Measurements from ENCODE around the gene ZNF91.
"Not testable (repeated sequence)": the region's sequence is repeated elsewhere in the genome, so short reads cannot be mapped to it uniquely, and the experiment has no call there.

ZNF91 gene

DNA sequence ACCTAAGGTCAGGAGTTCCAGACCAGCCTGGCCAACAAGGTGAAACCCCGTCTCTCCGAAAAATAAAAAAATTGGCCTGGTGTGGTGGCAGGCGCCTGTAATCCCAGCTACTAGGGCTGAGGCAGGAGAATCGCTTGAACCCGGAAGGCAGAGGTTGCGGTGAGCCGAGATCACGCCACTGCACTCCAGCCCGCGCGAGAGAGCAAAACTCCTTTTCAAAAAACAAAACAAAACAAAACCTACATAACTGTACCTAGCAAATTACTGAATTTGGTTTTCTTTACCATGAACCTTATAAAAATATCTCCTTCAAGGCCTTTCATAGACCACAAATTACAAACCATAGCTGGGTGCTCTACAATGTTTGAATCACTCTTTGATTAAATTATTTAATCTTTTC lies 760 bp downstream of the ZNF91 start:
- no peak for DNase-seq

DNA sequence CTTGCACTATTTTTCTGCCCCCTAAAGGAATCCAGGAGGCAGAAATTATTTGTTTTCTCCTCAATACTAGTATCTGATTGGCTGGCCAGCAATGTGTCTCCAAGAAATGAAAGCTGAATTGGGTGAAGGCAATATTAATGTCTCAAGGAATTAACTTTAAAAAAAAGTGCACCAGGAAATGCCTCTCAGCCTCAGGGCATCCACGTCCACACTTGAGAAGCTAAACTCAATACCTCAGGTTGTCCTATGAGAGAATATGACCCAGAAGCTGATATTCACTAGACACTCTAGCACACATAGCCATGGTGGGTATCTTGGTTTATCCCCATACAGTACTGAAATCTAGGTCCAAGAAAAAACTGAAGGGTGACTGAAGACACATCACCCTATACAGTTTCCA lies 2.1 kb downstream of the ZNF91 start:
- DNase-seq = no peak

DNA sequence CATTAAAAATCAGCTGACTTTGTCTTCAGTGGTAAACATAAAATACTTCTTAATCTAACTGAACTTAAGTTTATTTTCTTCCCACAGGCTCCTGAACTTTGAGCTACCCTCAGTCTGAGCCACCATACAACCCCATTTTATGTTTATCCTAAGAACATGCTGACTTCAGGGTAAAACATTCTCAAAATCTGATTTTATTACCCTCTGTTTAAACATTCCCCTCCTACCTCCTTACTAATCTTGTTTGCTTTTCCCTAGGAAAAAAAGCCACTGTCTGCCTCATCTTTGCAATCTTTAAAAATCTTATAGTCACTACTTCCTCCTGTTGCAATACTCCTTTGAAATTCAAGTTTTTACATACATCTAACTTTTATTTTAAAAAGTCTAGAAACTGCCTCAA lies 4.0 kb downstream of the ZNF91 start:
- DNase-seq = no peak

DNA sequence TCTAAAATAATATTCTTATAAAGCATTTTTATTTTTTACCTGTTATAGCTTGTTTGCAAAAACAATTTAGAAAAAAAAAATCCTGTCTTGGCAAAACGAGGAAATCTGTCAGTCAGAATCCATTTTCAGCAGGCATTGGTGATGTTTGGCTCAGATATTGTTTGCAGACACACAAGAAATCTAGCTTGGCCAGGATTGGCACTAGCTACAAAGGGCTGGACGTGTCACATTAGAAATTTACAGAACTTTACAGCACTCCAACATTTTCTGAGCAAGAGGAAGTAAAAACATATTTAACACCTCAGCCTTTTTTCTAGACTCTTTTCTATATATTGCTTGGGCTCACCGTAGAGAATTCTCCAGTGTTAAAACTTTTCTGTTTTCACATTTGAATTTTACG lies 9.9 kb downstream of the ZNF91 start:
- no peak for DNase-seq

DNA sequence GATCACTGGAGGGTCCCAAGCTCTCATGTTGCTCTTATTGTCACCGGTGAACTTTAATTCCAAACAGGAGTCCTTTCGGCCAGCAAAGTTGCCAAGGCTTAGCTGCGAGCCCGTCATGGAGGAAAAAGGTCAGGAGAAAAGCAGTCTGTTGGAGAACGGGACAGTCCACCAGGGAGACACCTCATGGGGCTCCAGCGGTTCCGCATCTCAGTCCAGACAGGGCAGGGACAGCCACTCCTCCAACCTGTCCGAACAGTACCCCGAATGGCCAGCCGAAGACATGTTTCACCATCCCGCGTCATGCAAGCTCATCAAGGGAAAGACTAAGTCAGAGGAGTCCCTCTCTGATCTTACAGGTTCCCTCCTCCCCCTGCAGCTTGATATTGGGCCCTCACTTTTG lies 10.4 kb downstream of the ZNF91 start:
- DNase-seq = no peak

DNA sequence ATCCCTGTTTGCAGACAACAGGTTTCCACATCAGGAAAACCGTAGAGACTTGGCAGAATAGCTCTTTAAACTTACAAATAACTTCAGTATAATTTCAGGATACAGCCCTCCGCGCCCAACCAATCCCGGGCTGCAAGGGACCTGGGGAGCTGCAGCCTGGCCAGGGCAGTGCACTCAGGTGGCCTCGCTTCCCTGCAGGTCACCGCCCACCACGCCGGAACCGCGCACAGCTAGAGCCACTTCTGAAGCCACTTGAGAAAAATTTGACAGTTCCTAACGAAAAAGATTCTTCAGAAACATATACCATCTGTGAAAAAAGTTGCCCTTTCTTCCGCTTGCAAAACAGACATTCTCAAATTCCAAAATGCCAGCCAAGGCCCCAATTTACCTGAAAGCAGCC lies 11.1 kb downstream of the ZNF91 start:
- DNase-seq = no peak

DNA sequence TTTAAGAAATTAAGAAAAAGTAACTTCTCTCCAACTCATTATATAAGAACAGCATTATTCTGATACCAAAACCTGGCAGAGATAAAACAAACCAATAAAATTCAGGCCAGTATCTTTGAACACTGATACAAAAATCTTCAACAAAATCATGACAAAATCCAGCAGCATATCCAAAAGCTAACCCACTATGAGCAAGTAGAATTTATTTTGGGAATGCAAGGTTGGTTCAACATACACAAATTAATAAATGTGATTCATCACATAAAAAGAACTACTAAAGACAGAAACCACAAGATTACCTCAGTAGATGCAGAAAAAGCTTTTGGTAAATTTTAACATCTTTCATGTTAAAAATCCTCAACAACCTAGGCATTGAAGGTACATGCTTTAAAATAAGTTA lies 12.3 kb downstream of the ZNF91 start:
- no peak for DNase-seq

DNA sequence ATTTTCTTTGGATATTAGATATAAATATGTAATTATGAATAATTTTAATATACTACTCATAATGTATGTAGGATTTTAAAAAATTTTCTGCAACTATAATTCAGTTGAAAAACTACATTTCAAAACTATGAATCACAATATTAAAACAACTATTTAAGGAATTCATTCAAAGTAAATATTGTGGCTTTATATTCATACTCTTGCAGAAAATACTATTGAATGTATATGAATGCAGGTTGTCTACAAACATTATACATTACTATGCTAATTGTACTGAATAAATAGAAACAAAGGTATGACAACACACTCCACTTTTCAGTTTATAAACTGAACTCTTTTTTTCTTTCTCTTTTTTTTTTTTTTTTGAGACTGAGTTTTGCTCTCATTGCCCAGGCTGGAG lies 14.2 kb downstream of the ZNF91 start:
- no peak for DNase-seq

DNA sequence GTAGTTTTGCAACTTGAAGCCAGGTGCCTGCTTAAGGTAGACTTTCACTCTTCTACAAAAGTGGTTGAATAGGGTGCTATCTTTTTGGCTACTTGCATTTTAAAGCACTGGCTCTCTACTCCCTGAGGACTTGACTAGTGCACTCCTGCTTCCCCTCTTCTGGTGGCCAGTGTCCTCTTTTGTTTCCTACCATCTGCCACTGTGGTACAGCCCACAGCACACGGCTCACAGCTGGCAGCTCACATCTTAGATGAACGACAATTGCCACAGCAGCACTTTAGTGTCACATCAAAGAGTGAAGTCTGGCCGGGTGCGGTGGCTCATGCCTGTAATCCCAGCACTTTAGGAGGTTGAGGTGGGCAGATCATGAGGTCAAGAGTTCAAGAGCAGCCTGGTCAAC lies 15.6 kb downstream of the ZNF91 start:
- DNase-seq = not testable (repeated sequence)

DNA sequence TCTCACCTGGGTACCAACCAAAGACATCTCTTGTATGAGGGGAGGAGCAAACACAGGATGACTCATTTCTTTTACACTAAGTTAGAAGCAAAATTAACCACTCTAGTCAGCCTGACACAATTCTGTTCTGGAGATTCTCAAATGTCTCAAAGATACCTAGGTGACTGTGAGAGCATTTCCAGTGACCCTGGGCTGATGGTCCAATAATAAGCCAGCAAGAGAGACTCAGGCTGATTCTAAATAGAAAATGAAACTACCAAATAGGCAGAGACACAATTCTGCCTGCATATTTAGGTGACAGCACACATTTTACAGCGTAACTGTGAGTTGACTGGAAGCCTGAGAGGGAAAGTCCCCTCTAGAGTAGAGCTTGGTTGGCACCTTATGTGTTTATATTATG lies 16.3 kb downstream of the ZNF91 start:
- no peak for DNase-seq

DNA sequence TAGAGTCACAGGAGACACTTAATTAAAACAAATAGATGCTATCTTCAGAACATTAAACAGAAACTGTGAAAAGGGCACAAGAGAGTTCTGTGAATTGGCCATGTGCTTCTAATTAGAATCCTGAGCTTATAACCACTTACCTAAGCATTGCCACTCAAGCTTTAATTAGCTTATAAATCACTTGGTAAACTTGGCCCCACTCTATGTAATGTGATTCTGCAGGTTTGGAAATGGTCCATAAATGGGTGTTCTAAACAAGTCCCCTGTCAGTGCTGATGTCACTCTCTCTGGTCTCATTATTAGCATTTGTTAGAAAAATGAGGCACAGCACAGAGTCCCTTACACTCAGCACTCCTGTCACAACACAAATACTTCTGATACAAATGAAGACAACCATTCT lies 18.0 kb downstream of the ZNF91 start:
- DNase-seq = peak; percentile 10

DNA sequence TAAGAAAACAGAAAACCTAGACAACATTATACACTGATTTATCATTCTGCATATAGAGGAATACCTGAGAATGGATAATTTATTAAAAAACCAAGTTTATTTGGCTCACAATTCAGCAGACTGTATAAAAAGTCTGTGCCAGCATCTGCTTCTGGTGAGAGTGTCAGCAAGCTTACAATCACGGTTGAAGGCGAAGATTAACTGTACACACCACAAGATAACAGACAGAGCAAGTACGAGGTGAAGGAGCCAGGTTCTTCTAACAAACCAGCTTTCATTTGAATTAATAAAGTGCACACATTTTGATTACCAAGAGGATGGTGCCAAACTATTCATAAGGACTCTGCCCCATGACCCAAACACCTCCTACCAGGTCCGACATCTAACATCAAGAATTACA lies 28.8 kb downstream of the ZNF91 start:
- no peak for DNase-seq

DNA sequence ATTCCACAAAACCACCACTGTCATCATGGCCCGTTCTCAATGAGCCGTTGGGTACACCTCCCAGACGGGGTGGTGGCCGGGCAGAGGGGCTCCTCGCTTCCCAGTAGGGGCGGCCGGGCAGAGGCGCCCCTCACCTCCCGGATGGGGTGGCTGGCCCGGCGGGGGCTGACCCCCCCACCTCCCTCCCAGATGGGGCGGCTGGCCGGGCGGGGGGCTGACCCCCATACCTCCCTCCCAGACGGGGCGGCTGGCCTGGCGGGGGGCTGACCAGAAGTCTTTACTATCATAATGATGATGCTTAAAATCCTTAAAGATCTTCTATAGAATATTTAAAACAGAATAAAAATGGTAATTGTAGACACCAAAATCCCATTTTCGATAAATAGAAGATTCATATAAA lies 29.2 kb downstream of the ZNF91 start:
- not testable (repeated sequence) for DNase-seq

DNA sequence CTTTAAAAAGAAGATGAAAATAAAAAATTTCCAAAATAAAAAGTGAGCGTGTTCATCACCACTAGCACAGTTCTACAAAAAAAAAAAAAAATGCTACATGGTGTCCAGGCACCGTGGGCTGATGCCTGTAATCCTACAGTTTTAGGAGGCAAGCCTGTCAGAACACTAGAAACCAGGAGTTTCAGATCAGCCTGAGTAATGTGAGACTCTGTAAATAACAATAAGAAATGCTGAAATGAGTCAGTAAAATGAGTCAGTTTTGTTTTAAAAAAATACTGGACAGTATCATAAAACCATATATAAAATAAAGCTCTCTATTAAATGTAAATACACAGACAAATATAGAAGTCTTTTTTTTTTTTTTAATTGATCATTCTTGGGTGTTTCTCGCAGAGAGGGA lies 30.0 kb downstream of the ZNF91 start:
- no peak for DNase-seq

DNA sequence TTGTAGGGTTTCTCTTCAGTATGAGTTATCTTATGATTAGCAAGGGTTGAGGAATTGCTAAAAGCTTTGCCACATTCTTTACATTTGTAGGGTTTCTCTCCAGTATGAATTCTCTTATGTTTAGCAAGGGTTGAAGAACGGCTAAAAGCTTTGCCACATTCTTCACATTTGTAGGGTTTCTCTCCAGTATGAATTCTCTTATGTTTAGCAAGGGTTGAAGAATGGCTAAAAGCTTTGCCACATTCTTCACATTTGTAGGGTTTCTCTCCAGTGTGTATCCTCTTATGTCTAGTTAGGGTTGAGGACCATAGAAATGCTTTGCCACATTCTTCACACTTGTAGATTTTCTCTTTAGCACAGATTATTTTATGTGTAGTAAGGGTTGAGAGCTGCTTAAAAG lies 33.4 kb downstream of the ZNF91 start:
- not testable (repeated sequence) for DNase-seq

DNA sequence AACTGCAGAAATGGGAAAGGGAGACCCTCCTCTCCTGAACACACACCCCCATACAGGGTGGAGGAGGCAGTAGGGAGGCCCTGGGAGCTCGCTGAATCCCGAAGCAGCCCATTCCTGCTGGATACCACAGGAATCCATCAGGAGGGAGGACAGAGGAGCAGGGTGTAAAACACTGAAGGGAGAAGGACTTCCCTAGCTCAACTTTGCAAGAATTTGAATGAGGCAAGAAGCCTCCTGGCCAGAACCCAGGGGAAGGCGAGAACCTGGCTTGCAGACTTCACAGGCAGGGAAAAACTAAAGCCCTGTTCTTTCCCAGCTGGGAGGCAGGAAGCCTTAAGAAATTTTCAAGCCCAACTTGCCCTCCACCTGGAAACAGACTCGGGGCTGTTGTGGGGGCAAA lies 43.5 kb downstream of the ZNF91 start:
- no peak for DNase-seq

DNA sequence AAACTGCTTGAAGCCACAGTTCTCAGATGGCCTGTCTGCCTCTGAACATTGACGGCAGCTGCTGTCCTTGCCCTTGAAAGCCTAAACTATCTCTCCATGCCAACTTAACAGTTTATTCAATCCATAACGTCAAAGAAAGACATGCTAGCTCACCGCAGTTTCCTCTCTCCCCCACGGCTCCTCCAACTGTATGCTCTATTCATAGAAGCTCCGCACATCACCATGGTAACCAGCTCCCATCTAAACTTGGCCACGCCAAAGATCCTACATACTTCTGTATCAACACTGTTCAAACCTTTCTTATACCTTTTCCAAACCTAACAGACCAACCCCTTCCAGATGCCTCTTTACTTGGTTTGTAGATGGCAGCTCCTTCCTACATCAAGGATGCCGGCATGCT lies 48.6 kb downstream of the ZNF91 start:
- no peak for DNase-seq

DNA sequence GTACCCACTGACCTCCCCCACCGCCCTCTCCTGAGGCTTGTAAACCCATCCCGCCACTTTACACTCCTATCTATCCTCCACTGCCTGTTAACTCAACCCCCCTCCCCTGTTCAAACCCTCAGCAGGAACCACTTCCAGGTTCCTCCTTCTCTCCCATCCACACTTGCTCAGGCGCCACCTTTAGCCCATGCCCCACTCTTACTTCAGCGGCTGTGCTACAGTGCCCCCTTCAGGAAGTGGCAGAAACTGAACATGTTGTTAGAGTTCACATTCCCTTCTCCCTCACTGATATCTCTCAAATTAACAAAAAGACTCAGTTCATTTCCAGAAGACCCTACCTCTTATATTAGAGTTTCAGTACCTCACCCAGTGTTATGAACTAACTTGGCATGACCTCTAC lies 49.4 kb downstream of the ZNF91 start:
- DNase-seq = no peak

DNA sequence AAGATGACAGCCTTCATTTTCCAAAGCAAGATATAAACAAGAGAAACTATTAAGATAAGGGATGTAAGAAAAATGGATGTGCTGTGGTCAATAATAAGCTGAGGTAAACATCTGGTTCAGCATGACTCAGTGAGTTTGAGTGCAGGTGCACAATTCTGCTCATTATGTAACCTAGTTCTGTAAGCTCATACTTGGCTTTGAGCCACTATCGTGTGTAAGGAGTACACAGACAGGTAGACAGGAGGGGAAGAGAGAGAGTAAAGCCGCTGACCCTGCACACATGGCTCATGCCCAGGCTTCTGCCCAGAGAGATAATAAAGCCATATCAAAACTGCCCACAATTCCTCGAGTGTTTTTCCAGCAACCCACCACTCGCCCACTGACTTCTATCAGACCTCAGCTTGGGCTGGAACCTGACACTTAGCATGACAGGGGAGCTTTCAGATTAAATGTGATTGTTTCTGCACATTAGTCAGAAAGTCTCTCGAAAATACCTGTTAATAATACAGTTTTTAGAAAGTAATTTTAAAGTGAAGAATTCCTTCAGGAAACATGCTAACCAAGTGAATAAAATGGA lies 51.7 kb downstream of the ZNF91 start:
- DNase-seq = no peak

DNA sequence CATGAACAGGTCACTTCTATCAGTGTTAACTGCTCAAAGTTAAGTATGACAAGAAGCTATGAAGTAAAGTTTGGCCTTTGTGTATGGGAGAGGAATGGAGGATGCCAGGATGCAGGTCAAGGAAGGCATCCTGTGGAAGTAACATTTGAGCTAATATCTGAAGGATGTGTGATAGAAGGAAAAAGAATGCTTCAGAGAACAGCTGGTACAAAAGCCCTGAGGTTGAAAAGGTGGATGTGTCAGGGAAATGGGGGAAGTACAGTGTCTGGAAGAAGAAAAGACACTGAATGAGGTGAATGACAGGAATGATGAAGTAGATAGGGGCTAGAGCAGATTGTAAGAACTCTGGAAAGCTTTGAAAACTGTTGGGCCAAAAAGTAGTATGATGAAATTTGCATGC lies 67.1 kb downstream of the ZNF91 start:
- no peak for DNase-seq

DNA sequence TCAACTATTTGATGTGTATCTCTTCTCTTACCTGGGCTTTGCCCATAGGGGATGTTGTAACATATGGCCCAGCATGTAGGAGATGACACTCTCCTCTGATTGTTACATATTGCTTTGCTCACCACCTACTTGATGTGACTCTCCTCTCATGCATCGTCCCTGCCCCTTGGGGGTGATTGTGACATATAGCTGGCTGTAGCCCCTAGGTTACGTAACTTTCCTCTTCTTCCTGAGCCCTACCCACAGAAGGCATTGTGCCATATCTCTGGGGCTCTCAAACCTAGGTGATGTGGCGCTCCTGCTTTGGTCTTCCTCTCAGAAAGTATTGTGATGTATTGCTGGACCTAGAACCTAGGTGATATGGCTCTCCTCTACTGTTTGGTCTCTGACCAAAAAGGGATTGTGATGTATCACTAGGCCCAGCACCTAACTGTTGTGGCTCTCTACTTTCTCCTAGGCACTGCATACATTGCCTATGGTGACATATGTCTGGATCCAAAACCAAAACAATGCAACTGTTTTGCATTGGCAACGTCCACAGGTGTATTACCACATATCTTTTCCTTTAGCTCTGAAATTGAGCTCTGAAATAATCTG lies 73.2 kb downstream of the ZNF91 start:
- no peak for DNase-seq

DNA sequence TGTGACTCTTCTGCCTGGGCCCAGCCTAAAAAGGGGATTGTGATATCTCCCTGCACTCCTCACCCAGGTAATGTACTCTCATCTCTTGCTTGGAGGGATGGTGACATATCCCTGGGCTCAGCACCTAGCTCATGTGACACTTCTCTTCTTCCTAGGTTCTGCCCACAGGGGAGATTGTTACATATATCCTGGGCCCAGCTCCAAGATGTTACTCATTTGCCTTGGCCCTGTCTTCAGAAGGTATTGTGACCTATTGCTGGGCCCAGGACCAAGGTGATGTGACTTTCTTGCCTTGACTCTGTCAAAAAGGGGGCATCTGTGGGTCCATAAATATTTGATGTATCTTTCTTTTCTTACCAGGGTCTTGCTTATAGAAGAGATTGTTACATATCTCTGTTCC lies 73.9 kb downstream of the ZNF91 start:
- DNase-seq = not testable (repeated sequence)

DNA sequence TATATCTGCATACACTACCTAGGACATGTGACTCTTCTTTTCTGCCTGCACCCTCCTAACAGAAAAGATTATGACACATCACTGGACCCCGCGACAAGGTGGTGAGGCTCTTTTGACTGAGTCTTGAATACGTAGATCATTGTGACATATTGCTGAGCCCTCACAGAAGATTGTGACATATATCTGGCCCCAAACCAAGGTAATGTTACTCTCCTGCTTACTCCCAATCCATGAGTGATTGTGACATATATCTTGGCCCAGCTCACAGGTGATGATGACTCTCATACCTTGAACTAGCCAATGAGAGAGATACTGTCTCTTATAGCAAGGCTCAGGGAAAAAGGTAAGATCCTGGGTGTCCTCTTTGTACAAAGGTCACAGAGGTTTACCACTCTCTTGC lies 75.7 kb downstream of the ZNF91 start:
- DNase-seq = not testable (repeated sequence)

DNA sequence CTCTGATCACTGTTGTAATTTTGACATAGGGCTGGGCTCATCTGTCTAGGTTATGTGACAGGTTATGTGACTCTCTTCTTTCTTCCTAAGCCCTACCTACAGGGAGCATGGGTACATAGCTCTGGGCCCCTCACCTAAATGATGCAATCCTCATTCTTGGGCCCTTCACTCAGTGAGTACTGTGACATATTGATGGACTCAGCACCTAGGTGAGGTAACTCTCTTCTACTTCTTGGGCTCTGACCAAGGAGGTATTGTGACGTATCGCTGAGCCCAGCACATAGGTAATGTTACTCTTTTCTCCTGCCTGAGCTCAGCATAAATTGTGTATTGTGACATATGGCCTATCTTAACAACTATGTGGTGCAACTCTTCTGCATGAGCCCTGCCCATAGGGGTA lies 76.3 kb downstream of the ZNF91 start:
- not testable (repeated sequence) for DNase-seq

DNA sequence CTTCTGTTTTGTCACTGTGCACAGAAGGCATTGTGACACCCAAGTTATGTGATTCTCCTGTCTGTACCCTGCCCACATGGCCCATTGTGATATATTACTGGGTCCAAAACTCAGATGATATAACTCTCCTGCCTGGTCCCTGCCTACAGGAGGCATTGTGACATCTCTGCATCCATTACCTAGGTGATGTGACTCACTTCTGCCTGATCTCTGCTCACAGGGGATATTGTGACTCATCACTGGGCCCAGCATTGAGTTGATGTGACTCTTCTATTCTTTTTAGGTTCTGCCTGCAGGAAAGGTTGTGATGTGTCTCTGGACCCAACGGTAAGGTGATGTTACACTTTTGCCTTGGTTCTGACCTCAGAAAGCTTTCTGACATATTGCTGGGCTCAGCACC lies 77.1 kb downstream of the ZNF91 start:
- no peak for DNase-seq

DNA sequence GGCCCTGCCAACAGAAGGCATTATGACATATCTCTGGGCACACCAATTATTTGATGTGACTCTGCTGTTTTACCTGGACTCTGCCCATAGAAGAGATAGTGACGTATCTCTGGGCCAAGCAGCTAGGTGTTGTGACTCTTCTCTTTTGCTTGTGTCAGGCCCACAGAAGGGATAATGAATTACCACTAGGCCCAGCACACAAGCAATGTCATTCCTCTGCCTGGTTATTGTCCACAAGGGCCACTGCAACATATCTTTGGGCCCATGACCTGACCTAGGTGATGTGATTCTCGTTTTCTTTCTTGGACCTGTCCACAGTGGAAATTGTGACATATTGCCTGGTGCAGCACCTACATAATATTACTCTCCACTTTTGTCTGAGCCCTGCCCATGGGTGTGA lies 80.0 kb downstream of the ZNF91 start:
- no peak for DNase-seq

All from NCI-H1105 (cell line).